Measurements from ENCODE around the gene PDIA6. TPM values are rescaled to one million over a fixed set of nuclear protein-coding genes. Genes with fewer than 3 reads are reported as not detected.

PDIA6 gene
- total and polyA plus RNA-seq, 10 of the 15 experiments (the other 5 are each of a cell fraction or from before 2014, with no cell fraction given), result 148 to 526 (median 209) TPM

- SMC1A ChIA-PET (ENCODE audit: uncharacterized antibody, unreplicated experiment), result interaction anchor here (1.1 kb wide), 1 partner anchor 12 kb away, joined by 4 read pairs; no protein-coding TSS in a partner anchor
These were observed 23.7 kb downstream of the PDIA6 start for GRCh38 chr2:10788855-10789254.

More at GRCh38 chr2:10788855-10789254, 23.7 kb downstream of the PDIA6 start:
- ChIA-PET CTCF (interaction anchor here (0.8 to 2.1 kb wide), 5 partner anchors 10 to 100 kb away, joined by 3 to 5 read pairs (median 4); no protein-coding TSS in a partner anchor), POLR2A (no interaction called here), RAD21 (ENCODE audit: unreplicated experiment) (interaction anchor here (0.7 kb wide), 1 partner anchor 23 kb away, joined by 5 read pairs; the partner anchor contains the start of gene PDIA6)
- ATAC-seq (no peak), FAIRE-seq (no peak), DNase-seq (ENCODE audit: low read depth, low spot score) (no peak)
- Histone ChIP-seq H3K9ac (ENCODE audit: control insufficient read depth, insufficient read depth, low read length) (no peak overlapping the region), H3K4me1 (ENCODE audit: control insufficient read depth, insufficient read depth, low read length) (peaks cover 27% of the 10 kb centered on the region), H2AFZ (ENCODE audit: control insufficient read depth, low read depth, low read length) (no peak overlapping the region), H3K27me3 (replicated peaks in 1 of 2; ENCODE audit: control insufficient read depth in 2 of 2, insufficient read depth in 2 of 2, low read length in 1 of 2) (no peaks in the 10 kb centered on the region), H3K4me2 (ENCODE audit: control insufficient read depth, insufficient read depth) (no peak overlapping the region), H4K20me1 (ENCODE audit: control insufficient read depth, insufficient read depth) (0 out of 2 replicates have a peak, but pooled peaks cover 4% of the 10 kb centered on the region), H3K36me3 (ENCODE audit: control insufficient read depth in 2 of 2, insufficient read depth in 2 of 2, low read length in 1 of 2) (peaks cover 23 to 64% of the 10 kb centered on the region in 2 experiments), H3K9me3 (replicated peaks; ENCODE audit: control insufficient read depth, insufficient read depth, low read length) (no peaks in the 10 kb centered on the region), H3K4me3 (no peak overlapping the region), H3K79me2 (ENCODE audit: control insufficient read depth, insufficient read depth, low read length) (peaks cover 2% of the 10 kb centered on the region), H3K27ac (ENCODE audit: control insufficient read depth, insufficient read depth) (no peak overlapping the region)
- TF ChIP-seq ZNF622 (IDR thresholded peaks at IDR 0.05) (no peak), DPF2 (IDR thresholded peaks at IDR 0.05) (no peak)
- TF ChIP-seq, protein P1, sequence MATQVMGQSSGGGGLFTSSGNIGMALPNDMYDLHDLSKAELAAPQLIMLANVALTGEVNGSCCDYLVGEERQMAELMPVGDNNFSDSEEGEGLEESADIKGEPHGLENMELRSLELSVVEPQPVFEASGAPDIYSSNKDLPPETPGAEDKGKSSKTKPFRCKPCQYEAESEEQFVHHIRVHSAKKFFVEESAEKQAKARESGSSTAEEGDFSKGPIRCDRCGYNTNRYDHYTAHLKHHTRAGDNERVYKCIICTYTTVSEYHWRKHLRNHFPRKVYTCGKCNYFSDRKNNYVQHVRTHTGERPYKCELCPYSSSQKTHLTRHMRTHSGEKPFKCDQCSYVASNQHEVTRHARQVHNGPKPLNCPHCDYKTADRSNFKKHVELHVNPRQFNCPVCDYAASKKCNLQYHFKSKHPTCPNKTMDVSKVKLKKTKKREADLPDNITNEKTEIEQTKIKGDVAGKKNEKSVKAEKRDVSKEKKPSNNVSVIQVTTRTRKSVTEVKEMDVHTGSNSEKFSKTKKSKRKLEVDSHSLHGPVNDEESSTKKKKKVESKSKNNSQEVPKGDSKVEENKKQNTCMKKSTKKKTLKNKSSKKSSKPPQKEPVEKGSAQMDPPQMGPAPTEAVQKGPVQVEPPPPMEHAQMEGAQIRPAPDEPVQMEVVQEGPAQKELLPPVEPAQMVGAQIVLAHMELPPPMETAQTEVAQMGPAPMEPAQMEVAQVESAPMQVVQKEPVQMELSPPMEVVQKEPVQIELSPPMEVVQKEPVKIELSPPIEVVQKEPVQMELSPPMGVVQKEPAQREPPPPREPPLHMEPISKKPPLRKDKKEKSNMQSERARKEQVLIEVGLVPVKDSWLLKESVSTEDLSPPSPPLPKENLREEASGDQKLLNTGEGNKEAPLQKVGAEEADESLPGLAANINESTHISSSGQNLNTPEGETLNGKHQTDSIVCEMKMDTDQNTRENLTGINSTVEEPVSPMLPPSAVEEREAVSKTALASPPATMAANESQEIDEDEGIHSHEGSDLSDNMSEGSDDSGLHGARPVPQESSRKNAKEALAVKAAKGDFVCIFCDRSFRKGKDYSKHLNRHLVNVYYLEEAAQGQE (IDR thresholded peaks at IDR 0.05; ENCODE audit: low read depth, low read length), result no peak
- no TSS peak for BruUV-seq (replicated peaks)
- in situ Hi-C loops (cut with MboI) (no loop called here), intact Hi-C loops (cut with micrococcal nuclease; ENCODE audit: unreplicated experiment) (no loop called here)
- WGBS (ENCODE audit: insufficient coverage, insufficient replicate concordance, low lambda C conversion rate, missing lambda C conversion rate), result 97% methylated on average over 8 of the region's 8 CpGs

All from GM12878 (cell line).